Prostate gland (tissue), 2 donors: ENCODE measurements around the gene GALC. TPM values are rescaled to one million over a fixed set of nuclear protein-coding genes. Genes with fewer than 3 reads are reported as not detected.

Source experiments
- DNase-seq: peaks from one replicate; pipeline ENCODE4 v3.0.0-alpha.2; 2019; ENCODE audit warnings: low spot score
- H3K27ac ChIP-seq, 2 donors: fragments of 200-600 bp; sonication (generic); 2 replicates each; pipeline ENCODE4 v1.5.1; 2017 to 2019
- H3K27me3 ChIP-seq: fragments of 200-600 bp; sonication (generic); replicated peaks from 2 replicates; pipeline ENCODE4 v1.5.1; 2019; ENCODE audit not compliant: insufficient read depth
- H3K36me3 ChIP-seq, 2 donors: fragments of 200-600 bp; sonication (generic); 1 replicate in 1 of 2; 2 replicates in 1 of 2; pipeline versions ENCODE4 v1.5.1 to v1.8.1; 2017 to 2019
- H3K4me1 ChIP-seq: fragments of 200-600 bp; sonication (generic); replicated peaks from 2 replicates; pipeline ENCODE4 v1.5.1; 2019
- H3K4me3 ChIP-seq, 2 donors: fragments of 200-600 bp; sonication (generic); 2 replicates each; pipeline ENCODE4 v1.5.1; 2017 to 2019
- H3K9me3 ChIP-seq: fragments of 200-600 bp; sonication (generic); 2 replicates; pipeline ENCODE4 v1.5.1; 2017
- POLR2A ChIP-seq: fragments of 450-650 bp; IDR thresholded peaks from one replicate; pipeline ENCODE4 v1.6.1; 2016; ENCODE audit warnings: antibody characterized with exemption, mild to moderate bottlenecking
- POLR2AphosphoS5 ChIP-seq: sonication (generic); formaldehyde crosslinking; IDR thresholded peaks from one replicate; pipeline ENCODE4 v1.6.1; 2017; ENCODE audit warnings: antibody characterized with exemption
- WGBS: methylation state at CpG from one replicate; pipeline ENCODE4 v1.1.5; 2018; 5-methylcytosine and 5-hydroxymethylcytosine counted together
- intact Hi-C: fragments of 100-400 bp; cut with DNase I; formaldehyde crosslinking; loops from one replicate; pipeline ENCODE4 v1.14.2; 2022
- total RNA-seq, 2 donors: library from RNA; depleted of rRNA; stranded (reverse); fragments of >200 nt; gene quantifications; one replicate each; pipeline ENCODE4 v1.1.0, GENCODE V29; 2016
- TF ChIP-seq, protein P1 (sequence below), 4 experiments: fragments of 200-600 bp in 2 of 4; fragments of 450-650 bp in 2 of 4; sonication (generic) in 2 of 4; IDR thresholded peaks; 1 replicate in 3 of 4; 2 replicates in 1 of 4; pipeline ENCODE4 v1.5.1; 2016 to 2019; ENCODE audit warnings: antibody characterized with exemption in 4 of 4, mild to moderate bottlenecking in 2 of 4, moderate library complexity in 2 of 4

GALC gene
- total RNA-seq, 2 donors from 2014 or later: 29.4 to 85.9 TPM

DNA sequence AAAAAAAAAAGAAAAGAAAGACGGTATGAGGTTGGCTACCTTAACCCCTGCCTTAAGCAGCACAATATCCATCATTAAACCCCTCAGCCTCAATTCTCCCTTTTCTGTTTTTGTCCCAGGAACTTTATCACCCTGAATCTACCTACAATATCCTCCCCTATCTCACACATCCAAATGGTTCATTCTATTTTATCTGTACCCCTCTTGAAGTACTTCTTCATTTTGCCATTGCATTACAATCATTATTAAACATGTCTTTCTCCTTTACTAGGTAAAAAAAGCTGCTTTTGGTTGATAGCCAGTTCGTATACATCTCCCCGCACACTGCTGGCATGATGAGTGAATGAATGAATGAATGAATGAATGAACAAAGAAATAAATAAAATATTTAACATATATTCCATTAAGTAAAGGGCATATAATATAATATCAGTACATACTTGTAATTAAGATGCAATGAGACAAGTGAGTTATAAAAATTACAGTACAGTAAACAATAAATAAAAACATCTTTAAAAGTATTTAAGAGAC lies 11.6 kb upstream of the GALC start:
- Histone ChIP-seq H3K4me1 (no peaks in the 10 kb centered on the region), H3K9me3 (no peaks in the 10 kb centered on the region), H3K27me3 (no peaks in the 10 kb centered on the region), H3K27ac (no peak overlapping the region), H3K4me3 (no peak overlapping the region), H3K36me3 (no peaks in the 10 kb centered on the region)
- 56% methylated on average over 3 of the region's 3 CpGs for WGBS
- DNase-seq: no peak
- intact Hi-C loops: no loop called here
- TF ChIP-seq POLR2AphosphoS5 (no peak), POLR2A (no peak)
- TF ChIP-seq, protein P1, sequence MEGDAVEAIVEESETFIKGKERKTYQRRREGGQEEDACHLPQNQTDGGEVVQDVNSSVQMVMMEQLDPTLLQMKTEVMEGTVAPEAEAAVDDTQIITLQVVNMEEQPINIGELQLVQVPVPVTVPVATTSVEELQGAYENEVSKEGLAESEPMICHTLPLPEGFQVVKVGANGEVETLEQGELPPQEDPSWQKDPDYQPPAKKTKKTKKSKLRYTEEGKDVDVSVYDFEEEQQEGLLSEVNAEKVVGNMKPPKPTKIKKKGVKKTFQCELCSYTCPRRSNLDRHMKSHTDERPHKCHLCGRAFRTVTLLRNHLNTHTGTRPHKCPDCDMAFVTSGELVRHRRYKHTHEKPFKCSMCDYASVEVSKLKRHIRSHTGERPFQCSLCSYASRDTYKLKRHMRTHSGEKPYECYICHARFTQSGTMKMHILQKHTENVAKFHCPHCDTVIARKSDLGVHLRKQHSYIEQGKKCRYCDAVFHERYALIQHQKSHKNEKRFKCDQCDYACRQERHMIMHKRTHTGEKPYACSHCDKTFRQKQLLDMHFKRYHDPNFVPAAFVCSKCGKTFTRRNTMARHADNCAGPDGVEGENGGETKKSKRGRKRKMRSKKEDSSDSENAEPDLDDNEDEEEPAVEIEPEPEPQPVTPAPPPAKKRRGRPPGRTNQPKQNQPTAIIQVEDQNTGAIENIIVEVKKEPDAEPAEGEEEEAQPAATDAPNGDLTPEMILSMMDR (IDR thresholded peaks at IDR 0.05): no peak

DNA sequence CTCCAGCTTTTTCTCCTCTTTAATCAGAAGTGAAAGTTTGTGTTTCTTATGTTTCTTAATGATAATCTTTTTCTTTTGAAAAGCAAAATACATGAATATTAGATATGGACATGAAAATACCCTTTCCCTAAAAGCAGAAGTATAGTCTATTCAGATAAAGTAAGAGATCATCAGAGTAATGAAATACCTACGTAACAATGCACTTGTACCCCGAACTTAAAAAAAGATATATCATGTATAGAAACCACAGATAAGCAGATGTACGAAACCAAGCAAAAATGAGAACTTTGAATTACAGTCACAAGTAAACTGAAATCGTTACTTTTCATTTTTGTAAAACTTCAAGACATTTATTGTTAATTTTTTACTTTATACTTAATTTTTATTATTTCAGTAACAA lies 10.4 kb upstream of the GALC start:
- 86% methylated on average over 4 of the region's 4 CpGs for WGBS

DNA sequence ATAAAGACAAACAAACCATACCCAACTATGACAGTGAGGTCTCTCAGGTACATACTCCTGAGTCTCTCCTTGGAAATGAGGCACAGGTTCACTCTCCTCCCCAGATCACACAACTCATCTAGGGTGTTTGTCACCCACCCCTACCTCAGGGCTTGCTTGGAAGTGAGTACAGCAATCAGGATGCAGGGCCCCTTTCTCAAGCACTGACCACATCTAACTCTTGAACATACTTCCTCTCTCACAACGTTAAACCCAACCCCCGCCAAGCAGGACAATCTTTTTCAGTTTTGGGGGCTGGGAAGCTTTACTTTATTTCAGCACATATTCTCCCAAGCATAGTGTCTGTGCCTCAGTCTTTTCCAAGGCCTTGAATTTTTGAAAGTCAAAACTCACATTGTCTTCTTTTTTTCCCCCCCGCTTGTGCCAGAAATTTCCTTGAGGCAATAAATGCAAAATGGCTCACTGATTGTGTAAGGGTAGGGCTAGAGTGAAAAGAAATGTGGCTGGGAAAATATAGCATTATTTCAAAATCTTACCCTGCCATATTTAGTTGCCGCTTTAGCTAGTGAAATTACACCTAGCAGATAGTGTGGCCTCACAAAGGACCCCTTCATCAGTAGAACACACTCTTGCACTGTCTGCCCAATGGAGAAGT lies 9.6 kb upstream of the GALC start:
- H3K27me3 ChIP-seq: no peaks in the 10 kb centered on the region
- intact Hi-C loops: no loop called here
- H3K9me3 ChIP-seq: no peaks in the 10 kb centered on the region
- DNase-seq: no peak
- 84% methylated on average over 4 of the region's 4 CpGs for WGBS
- H3K4me3 ChIP-seq: no peak overlapping the region
- TF ChIP-seq POLR2A (no peak), POLR2AphosphoS5 (no peak)
- TF ChIP-seq, protein P1 (IDR thresholded peaks at IDR 0.05): no peak
- no peaks in the 10 kb centered on the region for H3K36me3 ChIP-seq
- no peaks in the 10 kb centered on the region for H3K4me1 ChIP-seq
- H3K27ac ChIP-seq: no peak overlapping the region

More for the DNA sequence above, 10.4 kb upstream of the GALC start:
- H3K9me3 ChIP-seq: no peaks in the 10 kb centered on the region
- TF ChIP-seq POLR2A (no peak), POLR2AphosphoS5 (no peak)
- TF ChIP-seq, protein P1 (IDR thresholded peaks at IDR 0.05): no peak
- H3K36me3 ChIP-seq: no peaks in the 10 kb centered on the region
- H3K4me1 ChIP-seq: no peaks in the 10 kb centered on the region
- intact Hi-C loops: no loop called here
- no peak overlapping the region for H3K4me3 ChIP-seq
- H3K27ac ChIP-seq: no peak overlapping the region
- H3K27me3 ChIP-seq: no peaks in the 10 kb centered on the region
- DNase-seq: no peak

DNA sequence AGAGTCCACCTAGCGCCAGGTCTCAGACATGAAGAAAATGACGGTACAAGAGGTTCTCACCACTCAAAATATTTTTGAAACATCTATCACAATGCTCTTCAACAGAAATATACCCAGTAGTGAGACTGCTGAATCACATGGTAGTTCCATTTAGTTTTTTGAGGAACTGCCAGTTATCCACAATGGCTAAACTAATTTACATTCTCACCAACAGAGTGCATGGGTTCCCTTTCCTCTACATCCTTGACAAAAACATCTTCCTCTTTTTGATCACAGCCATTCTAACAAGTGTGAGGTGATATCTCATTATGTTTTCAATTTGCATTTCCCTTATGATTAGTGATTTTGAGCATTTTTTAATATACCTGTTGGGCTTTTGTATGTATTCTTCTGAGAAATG lies 6.3 kb upstream of the GALC start:
- Histone ChIP-seq H3K27ac (no peak overlapping the region), H3K4me1 (peaks cover 6% of the 10 kb centered on the region), H3K4me3 (no peak overlapping the region), H3K9me3 (no peaks in the 10 kb centered on the region), H3K27me3 (no peaks in the 10 kb centered on the region), H3K36me3 (no peaks in the 10 kb centered on the region)
- 93% methylated on average over 2 of the region's 2 CpGs for WGBS
- DNase-seq: no peak
- intact Hi-C loops: no loop called here
- TF ChIP-seq POLR2A (no peak), POLR2AphosphoS5 (no peak)

DNA sequence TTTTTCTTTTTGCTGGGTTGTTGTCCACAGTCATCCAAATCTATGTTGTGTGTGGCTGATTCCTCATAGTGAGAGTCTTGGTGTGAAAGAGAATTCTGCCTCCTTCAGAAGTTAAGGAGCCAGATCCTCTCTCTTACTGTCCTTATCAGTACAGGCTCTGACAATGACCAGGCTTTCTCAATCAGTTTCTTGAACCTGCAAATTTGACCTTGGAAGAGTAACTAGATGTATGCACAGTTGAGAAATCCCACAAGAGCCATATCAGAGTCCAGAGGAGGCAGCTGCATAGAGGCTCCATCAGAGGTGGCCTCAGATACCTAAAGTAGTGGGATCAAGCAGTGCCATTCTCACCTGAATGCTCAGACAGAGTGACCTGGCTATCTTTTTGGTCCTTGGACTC lies 5.5 kb upstream of the GALC start:
- Histone ChIP-seq H3K27me3 (no peaks in the 10 kb centered on the region), H3K4me1 (peaks cover 6% of the 10 kb centered on the region)
- intact Hi-C loops: no loop called here

More for the DNA sequence above, 5.5 kb upstream of the GALC start:
- H3K27ac ChIP-seq: no peak overlapping the region
- H3K4me3 ChIP-seq: no peak overlapping the region
- no peak for DNase-seq
- no peak for TF ChIP-seq POLR2AphosphoS5
- TF ChIP-seq, protein P1 (IDR thresholded peaks at IDR 0.05): no peak
- TF ChIP-seq POLR2A: no peak
- H3K36me3 ChIP-seq: no peaks in the 10 kb centered on the region
- no peaks in the 10 kb centered on the region for H3K9me3 ChIP-seq
